Astrocyte (in vitro differentiated cells and primary cell): ENCODE measurements around the gene RPL18. TPM values are rescaled to one million over a fixed set of nuclear protein-coding genes. Genes with fewer than 3 reads are reported as not detected.

Experiments used
- DNase-seq: peaks from one replicate; pipeline ENCODE4 v3.0.0-alpha.2; 2010; ENCODE audit warnings: low read depth
- FAIRE-seq: peaks from 2 replicates; lab custom pipeline; 2011; peaks lifted over from hg19 to GRCh38; lab: Jason Lieb, UNC
- H2AFZ ChIP-seq: 2 replicates; pipeline ENCODE4 v1.6.0; 2012; ENCODE audit warnings: low read depth, low read length, inconsistent platforms
- H3K27ac ChIP-seq: 2 replicates; pipeline ENCODE4 v1.5.1; 2011; ENCODE audit warnings: low read depth, low read length, inconsistent platforms
- H3K27me3 ChIP-seq: 2 replicates; pipeline ENCODE4 v1.6.0; 2011; ENCODE audit warnings: low read length, inconsistent platforms; ENCODE audit not compliant: insufficient read depth
- H3K36me3 ChIP-seq: 2 replicates; pipeline ENCODE4 v1.5.1; 2011; ENCODE audit warnings: low read length, inconsistent platforms; ENCODE audit not compliant: insufficient read depth
- H3K4me1 ChIP-seq: 2 replicates; pipeline ENCODE4 v1.5.1; 2011; ENCODE audit warnings: low read length, inconsistent platforms; ENCODE audit not compliant: insufficient read depth
- H3K4me2 ChIP-seq: 2 replicates; pipeline ENCODE4 v1.6.0; 2012; ENCODE audit warnings: low read length, inconsistent platforms
- H3K4me3 ChIP-seq: 2 replicates; pipeline ENCODE4 v1.5.1; 2011; ENCODE audit warnings: low read depth, mild to moderate bottlenecking, low read length, inconsistent platforms; ENCODE audit not compliant: insufficient read depth
- H3K79me2 ChIP-seq: 2 replicates; pipeline ENCODE4 v1.6.0; 2012; ENCODE audit warnings: mild to moderate bottlenecking, low read length, inconsistent platforms; ENCODE audit not compliant: insufficient read depth
- H3K9ac ChIP-seq: 2 replicates; pipeline ENCODE4 v1.6.0; 2012; ENCODE audit warnings: mild to moderate bottlenecking, low read length, inconsistent platforms
- H3K9me3 ChIP-seq: 2 replicates; pipeline ENCODE4 v1.5.1; 2012; ENCODE audit warnings: low read depth, mild to moderate bottlenecking, low read length, inconsistent platforms; ENCODE audit not compliant: insufficient read depth
- H4K20me1 ChIP-seq: 2 replicates; pipeline ENCODE4 v1.6.0; 2012; ENCODE audit warnings: low read length, inconsistent platforms; ENCODE audit not compliant: insufficient read depth
- H3K27ac Mint-ChIP-seq: one replicate; pipeline ENCODE4 v1.8.0; 2021; ENCODE audit warnings: mild to moderate bottlenecking, mixed read lengths; ENCODE audit not compliant: unreplicated experiment
- H3K27me3 Mint-ChIP-seq: one replicate; pipeline ENCODE4 v1.8.0; 2021; ENCODE audit warnings: low read depth, mixed read lengths; ENCODE audit not compliant: unreplicated experiment
- H3K36me3 Mint-ChIP-seq: one replicate; pipeline ENCODE4 v1.8.0; 2021; ENCODE audit warnings: low read depth, mixed read lengths; ENCODE audit not compliant: unreplicated experiment
- H3K4me1 Mint-ChIP-seq: one replicate; pipeline ENCODE4 v1.8.0; 2021; ENCODE audit warnings: low read depth, mixed read lengths; ENCODE audit not compliant: unreplicated experiment
- H3K4me3 Mint-ChIP-seq: one replicate; pipeline ENCODE4 v1.8.0; 2021; ENCODE audit warnings: mild to moderate bottlenecking, moderate library complexity, mixed read lengths; ENCODE audit not compliant: unreplicated experiment
- H3K9me3 Mint-ChIP-seq: one replicate; pipeline ENCODE4 v1.8.0; 2021; ENCODE audit warnings: mild to moderate bottlenecking, mixed read lengths; ENCODE audit not compliant: unreplicated experiment
- CTCF ChIP-seq: IDR thresholded peaks from 2 replicates; pipeline ENCODE4 v1.5.1; 2011; ENCODE audit warnings: low read depth, mild to moderate bottlenecking, inconsistent platforms, low read length, moderate library complexity; ENCODE audit not compliant: insufficient read depth
- EZH2 ChIP-seq: IDR thresholded peaks from 2 replicates; pipeline ENCODE4 v1.6.1; 2012; ENCODE audit warnings: mild to moderate bottlenecking, low read length, inconsistent platforms; ENCODE audit not compliant: insufficient read depth
- total RNA-seq: library from RNA; stranded (reverse); gene quantifications from 2 replicates; pipeline ENCODE4 v1.2.1, GENCODE V29; 2021

Gene RPL18
- total RNA-seq, 1 donor from 2014 or later, result 1,102 TPM

DNA sequence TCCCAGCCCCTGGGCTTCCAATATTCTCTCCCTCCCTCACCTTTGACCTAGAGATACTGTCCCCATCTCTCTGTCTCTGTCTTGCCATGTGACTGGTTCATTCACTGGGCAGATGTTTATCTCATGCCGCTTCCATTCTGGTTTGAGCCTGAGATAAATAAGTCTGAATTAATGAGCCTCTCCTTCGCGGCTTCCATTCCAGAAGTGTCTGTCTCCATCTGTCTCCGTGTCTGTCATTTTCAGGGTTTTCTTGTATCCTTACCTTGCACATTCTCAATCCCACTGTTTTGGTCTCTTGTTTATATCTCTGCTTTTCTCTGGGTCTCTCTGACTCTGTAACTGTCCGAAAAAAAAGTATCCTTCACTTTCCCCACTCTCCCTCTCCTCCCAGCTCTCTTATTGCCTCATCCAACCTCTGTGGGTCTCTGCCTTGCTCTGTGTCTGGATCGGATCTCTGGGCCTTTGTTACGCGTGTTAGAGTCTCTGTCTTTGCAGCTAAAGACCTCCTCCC, 4.6 kb upstream of the RPL18 start:
- Histone ChIP-seq H3K4me1 (peaks cover 16% of the 10 kb centered on the region), H3K79me2 (peaks cover 31% of the 10 kb centered on the region), H3K27me3 (no peaks in the 10 kb centered on the region), H3K4me2 (peak overlapping the region; percentile 89), H2AFZ (peak overlapping the region; percentile 78), H3K4me3 (peak overlapping the region; percentile 62), H4K20me1 (peaks cover 6% of the 10 kb centered on the region), H3K27ac (peak overlapping the region; percentile 81), H3K9me3 (no peaks in the 10 kb centered on the region), H3K9ac (peak overlapping the region; percentile 86), H3K36me3 (no peaks in the 10 kb centered on the region)
- DNase-seq, result no peak
- Mint-ChIP-seq H3K4me3 (peak overlapping the region; percentile 86), H3K4me1 (peaks cover 18% of the 10 kb centered on the region), H3K36me3 (peaks cover 4% of the 10 kb centered on the region), H3K27ac (peak overlapping the region; percentile 72), H3K27me3 (no peaks in the 10 kb centered on the region), H3K9me3 (no peaks in the 10 kb centered on the region)
- no peak for FAIRE-seq
- TF ChIP-seq CTCF (no peak), EZH2 (no peak)

DNA sequence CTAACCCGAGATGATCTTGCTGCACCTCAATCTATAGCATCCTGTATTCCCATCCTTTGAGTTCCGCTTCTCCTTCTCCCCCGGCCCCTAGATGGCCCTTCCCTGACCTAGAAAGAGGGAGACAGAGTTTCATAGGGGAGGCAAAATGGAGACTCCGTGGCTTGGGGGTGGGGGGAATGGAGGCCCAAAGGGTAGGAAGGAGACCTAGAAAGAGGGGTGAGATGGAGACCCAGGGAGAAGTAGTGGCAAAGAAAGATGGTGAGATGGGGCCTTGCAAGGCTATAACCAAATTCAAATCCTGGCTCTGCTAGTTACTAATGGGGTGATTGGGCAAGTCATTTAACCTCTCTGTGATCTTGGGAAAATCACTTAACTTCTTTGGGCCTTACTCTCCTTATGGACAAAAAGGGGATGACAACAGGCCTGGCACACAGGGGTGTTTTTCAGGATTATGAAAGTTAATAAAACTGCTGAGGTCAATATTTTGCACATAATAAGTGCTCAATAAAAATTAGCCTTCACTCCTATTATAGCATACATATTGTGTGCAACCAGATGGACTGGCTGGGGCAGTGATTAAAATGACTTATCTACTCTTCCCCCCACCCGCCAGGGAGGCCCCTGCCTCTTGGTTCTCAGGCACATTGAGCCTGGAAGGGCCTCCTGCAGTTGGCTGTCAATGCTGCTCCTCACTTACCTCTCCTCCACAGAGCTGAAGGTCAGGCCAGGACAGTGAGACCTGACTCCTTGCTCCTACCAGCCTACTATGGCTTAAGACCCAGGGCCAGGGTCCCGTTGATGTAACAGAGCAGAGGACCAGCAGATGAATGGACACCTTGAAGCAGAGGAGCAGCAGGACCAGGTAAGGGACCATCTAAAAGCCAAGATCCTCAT, 961 bp upstream of the RPL18 start:
- DNase-seq, result no peak
- H3K27me3 Mint-ChIP-seq, result no peaks in the 10 kb centered on the region
- H3K9me3 ChIP-seq, result no peaks in the 10 kb centered on the region
- H3K27me3 ChIP-seq, result no peaks in the 10 kb centered on the region
- peak overlapping the region; percentile 61 for H2AFZ ChIP-seq
- H3K27ac Mint-ChIP-seq, result peak overlapping the region; percentile 99
- H3K9ac ChIP-seq, result peak overlapping the region; percentile 93
- peaks cover 34% of the 10 kb centered on the region for H3K4me1 Mint-ChIP-seq
- H3K4me1 ChIP-seq, result peaks cover 43% of the 10 kb centered on the region
- H3K79me2 ChIP-seq, result peaks cover 59% of the 10 kb centered on the region
- no peak for FAIRE-seq
- H3K4me3 Mint-ChIP-seq, result peak overlapping the region; percentile 99
- H4K20me1 ChIP-seq, result peaks cover 39% of the 10 kb centered on the region
- TF ChIP-seq EZH2, result no peak
- TF ChIP-seq CTCF, result peak; percentile 2
- H3K36me3 Mint-ChIP-seq, result peaks cover 16% of the 10 kb centered on the region
- peaks cover 21% of the 10 kb centered on the region for H3K36me3 ChIP-seq
- peak overlapping the region; percentile 95 for H3K4me2 ChIP-seq
- peak overlapping the region; percentile 89 for H3K27ac ChIP-seq
- H3K9me3 Mint-ChIP-seq, result no peaks in the 10 kb centered on the region
- H3K4me3 ChIP-seq, result peak overlapping the region; percentile 99
